SK-N-SH treated with all-trans-retinoic acid at 6 μM for 48 hours (cell line): ENCODE data around the gene KIF15.

Experiments used
- ATAC-seq: fragments of 200-7000 bp; cut with Tn5 transposase; 3 replicates; pipeline ENCODE4 v1.9.1; 2020; ENCODE audit warnings: mild to moderate bottlenecking, moderate library complexity
- ARNTL ChIP-seq: fragments of 450-650 bp; formaldehyde crosslinking; IDR thresholded peaks from 2 replicates; pipeline ENCODE4 v1.5.0; 2020; ENCODE audit warnings: low read depth, mild to moderate bottlenecking, moderate library complexity, borderline replicate concordance
- BACH2 ChIP-seq: fragments of 250-450 bp; sonication (Bioruptor Pico); IDR thresholded peaks from 2 replicates; pipeline ENCODE4 v1.9.0; 2021; ENCODE audit warnings: mild to moderate bottlenecking, borderline replicate concordance
- CREB5 ChIP-seq: fragments of 250-450 bp; sonication (Bioruptor Pico); IDR thresholded peaks from 2 replicates; pipeline ENCODE4 v1.5.1; 2020; ENCODE audit warnings: low read depth, mild to moderate bottlenecking, moderate library complexity
- CSDC2 ChIP-seq: fragments of 250-450 bp; sonication (Bioruptor Pico); IDR thresholded peaks from 2 replicates; pipeline ENCODE4 v1.5.0; 2020; ENCODE audit warnings: mild to moderate bottlenecking, moderate library complexity
- GLIS3 ChIP-seq: fragments of 250-450 bp; sonication (Bioruptor Pico); IDR thresholded peaks from 2 replicates; pipeline ENCODE4 v1.5.0; 2020; ENCODE audit warnings: mild to moderate bottlenecking, moderate library complexity
- ISL1 ChIP-seq: fragments of 250-450 bp; sonication (Bioruptor Pico); IDR thresholded peaks from 2 replicates; pipeline ENCODE4 v2.1.2; 2022; ENCODE audit warnings: mild to moderate bottlenecking, moderate library complexity
- OSR1 ChIP-seq: fragments of 250-450 bp; sonication (Bioruptor Pico); IDR thresholded peaks from 2 replicates; pipeline ENCODE4 v1.8.0; 2022; ENCODE audit warnings: moderate library complexity, mild to moderate bottlenecking, inconsistent platforms
- PATZ1 ChIP-seq: fragments of 250-450 bp; sonication (Bioruptor Pico); IDR thresholded peaks from 2 replicates; pipeline ENCODE4 v1.8.0; 2020; ENCODE audit warnings: mild to moderate bottlenecking, moderate library complexity, borderline replicate concordance
- POU6F1 ChIP-seq: fragments of 250-450 bp; sonication (Bioruptor Pico); IDR thresholded peaks from 2 replicates; pipeline ENCODE4 v1.8.0; 2021; ENCODE audit warnings: low read depth, mild to moderate bottlenecking, moderate library complexity, borderline replicate concordance
- PPARA ChIP-seq: fragments of 250-450 bp; sonication (Bioruptor Pico); IDR thresholded peaks from 2 replicates; pipeline ENCODE4 v1.5.0; 2020; ENCODE audit warnings: mild to moderate bottlenecking, borderline replicate concordance
- RARB ChIP-seq: fragments of 250-450 bp; sonication (Bioruptor Pico); IDR thresholded peaks from 2 replicates; pipeline ENCODE4 v1.8.0; 2021; ENCODE audit warnings: mild to moderate bottlenecking, moderate library complexity
- SNAI2 ChIP-seq: fragments of 250-450 bp; sonication (Bioruptor Pico); IDR thresholded peaks from 2 replicates; pipeline ENCODE4 v1.5.0; 2020; ENCODE audit warnings: mild to moderate bottlenecking, moderate library complexity
- TCF4 ChIP-seq: fragments of 250-450 bp; sonication (Bioruptor Pico); IDR thresholded peaks from 2 replicates; pipeline ENCODE4 v1.8.0; 2021; ENCODE audit warnings: mild to moderate bottlenecking, moderate library complexity, borderline replicate concordance
- TSHZ2 ChIP-seq: fragments of 250-450 bp; sonication (Bioruptor Pico); IDR thresholded peaks from 2 replicates; pipeline ENCODE4 v1.5.0; 2020; ENCODE audit warnings: mild to moderate bottlenecking, moderate library complexity
- ZFP3 ChIP-seq: fragments of 250-450 bp; sonication (Bioruptor Pico); IDR thresholded peaks from 2 replicates; pipeline ENCODE4 v1.5.0; 2020; ENCODE audit warnings: mild to moderate bottlenecking, moderate library complexity
- ZFP30 ChIP-seq: fragments of 450-650 bp; formaldehyde crosslinking; IDR thresholded peaks from 2 replicates; pipeline ENCODE4 v1.5.0; 2022; ENCODE audit warnings: mild to moderate bottlenecking, moderate library complexity
- ZNF565 ChIP-seq: fragments of 450-650 bp; formaldehyde crosslinking; conservative IDR thresholded peaks from 2 replicates; pipeline ENCODE4 v1.5.0; 2020; ENCODE audit warnings: low read depth, mild to moderate bottlenecking, moderate library complexity
- ZNF70 ChIP-seq: fragments of 450-650 bp; formaldehyde crosslinking; IDR thresholded peaks from 2 replicates; pipeline ENCODE4 v1.5.0; 2020; ENCODE audit warnings: mild to moderate bottlenecking, moderate library complexity

KIF15 gene

GRCh38 chr3:44722103-44722401 is 39.5 kb upstream of the KIF15 start:
- TF ChIP-seq PATZ1 (CRISPR knock-in tag): no peak
- no peak for TF ChIP-seq TCF4
- no peak for TF ChIP-seq ISL1 (CRISPR knock-in tag)
- TF ChIP-seq GLIS3 (CRISPR knock-in tag): no peak
- TF ChIP-seq ZNF565 (CRISPR knock-in tag): no peak
- TF ChIP-seq CSDC2: no peak
- no peak for TF ChIP-seq RARB (CRISPR knock-in tag)

GRCh38 chr3:44729384-44729910 is 32.1 kb upstream of the KIF15 start, which contains the start of gene ZNF501:
Gene ZNF501, plus strand, starts transcription at chr3:44729635. Its CDS starts 4,787 bp downstream, at chr3:44734422.
- TF ChIP-seq ZFP30 (no peak), ARNTL (CRISPR knock-in tag) (no peak), ZFP3 (CRISPR knock-in tag) (peak; percentile 24; the same call in 1 of the 2 replicates), SNAI2 (no peak)
- TF ChIP-seq, all 23 proteins: peak for 1
- peak; percentile 89 for ATAC-seq

More at GRCh38 chr3:44722103-44722401, 39.5 kb upstream of the KIF15 start:
- no peak for ATAC-seq

- no peak for ATAC-seq
- no peak for TF ChIP-seq ZNF70 (CRISPR knock-in tag)
- no peak for TF ChIP-seq CSDC2
- no peak for TF ChIP-seq CREB5 (CRISPR knock-in tag)
- no peak for TF ChIP-seq TSHZ2
- no peak for TF ChIP-seq ZNF565 (CRISPR knock-in tag)
- TF ChIP-seq GLIS3 (CRISPR knock-in tag): no peak
- no peak for TF ChIP-seq TCF4
- TF ChIP-seq PATZ1 (CRISPR knock-in tag): no peak
- TF ChIP-seq POU6F1: no peak
- TF ChIP-seq SNAI2: no peak
- no peak for TF ChIP-seq ZFP3 (CRISPR knock-in tag)
- TF ChIP-seq OSR1 (CRISPR knock-in tag): no peak
- TF ChIP-seq ARNTL (CRISPR knock-in tag): no peak
- no peak for TF ChIP-seq BACH2 (CRISPR knock-in tag)
Measured at GRCh38 chr3:44734646-44735168, 26.9 kb upstream of the KIF15 start.

- TF ChIP-seq PPARA (CRISPR knock-in tag): no peak
- TF ChIP-seq, all 23 proteins: peak for 0
- peak; percentile 3 for ATAC-seq
Measured at GRCh38 chr3:44761101-44761423, 532 bp upstream of the KIF15 start.
